Activated T-helper 17 cell treated with anti-CD3 and anti-CD28 coated beads, Interleukin-2, amount 50 U/mL, for 72 hours (primary cell): ENCODE data around the gene MAP4K4. TPM values are rescaled to one million over a fixed set of nuclear protein-coding genes. Genes with fewer than 3 reads are reported as not detected.
"Not testable (repeated sequence)": the region's sequence is repeated elsewhere in the genome, so short reads cannot be mapped to it uniquely, and the experiment has no call there.

Experiments
- ATAC-seq: fragments of 150-1000 bp; cut with Tn5 transposase; replicated peaks from 2 replicates; pipeline ENCODE4 v1.10.0; 2021; ENCODE audit warnings: mild to moderate bottlenecking, moderate library complexity
- H3K27ac Mint-ChIP-seq: one replicate; pipeline ENCODE4 v1.8.0; 2022; ENCODE audit warnings: mixed read lengths
- H3K27me3 Mint-ChIP-seq: one replicate; pipeline ENCODE4 v1.8.0; 2022; ENCODE audit warnings: mixed read lengths
- H3K36me3 Mint-ChIP-seq: one replicate; pipeline ENCODE4 v1.8.0; 2022; ENCODE audit warnings: low read depth, mild to moderate bottlenecking, mixed read lengths
- H3K4me1 Mint-ChIP-seq: one replicate; pipeline ENCODE4 v1.8.0; 2022; ENCODE audit warnings: mixed read lengths
- H3K4me3 Mint-ChIP-seq: one replicate; pipeline ENCODE4 v1.8.0; 2022; ENCODE audit warnings: mild to moderate bottlenecking, mixed read lengths
- H3K9me3 Mint-ChIP-seq: one replicate; pipeline ENCODE4 v1.8.0; 2022; ENCODE audit warnings: mixed read lengths
- total RNA-seq, 2 donors: library from RNA; stranded (reverse); gene quantifications; one replicate each; pipeline ENCODE4 v1.2.3, GENCODE V29; 2022

The MAP4K4 gene
- total RNA-seq, 2 donors from 2014 or later, result 26.4 to 54.9 TPM

- Mint-ChIP-seq H3K9me3 (peaks cover 11% of the 10 kb centered on the region), H3K27me3 (peaks cover 13% of the 10 kb centered on the region)
- H3K4me1 Mint-ChIP-seq, ATAC-seq, H3K4me3 Mint-ChIP-seq, H3K27ac Mint-ChIP-seq, H3K36me3 Mint-ChIP-seq: not testable (repeated sequence)
These were observed 238.3 kb downstream of the MAP4K4 start for GRCh38 chr2:101935764-101936163.

GRCh38 chr2:101942851-101943250 lies 245.3 kb downstream of the MAP4K4 start:
- Mint-ChIP-seq H3K4me3 (no peak overlapping the region), H3K9me3 (peaks cover 9% of the 10 kb centered on the region), H3K36me3 (no peaks in the 10 kb centered on the region), H3K27ac (no peak overlapping the region), H3K27me3 (peaks cover 3% of the 10 kb centered on the region), H3K4me1 (peaks cover 5% of the 10 kb centered on the region)
- ATAC-seq, result no peak

Other genes starting within 250 kb of the MAP4K4 start
- under 1 TPM; 0.45 to 0.48 TPM for gene RFX8, start 222.6 kb upstream of the MAP4K4 start, total RNA-seq